CD4-positive, alpha-beta T cell treated with Interleukin-2 at 100 ng/mL for 4 hours (primary cell): ENCODE measurements around the gene MAB21L2.

ENCODE experiments used
- DNase-seq: peaks from one replicate; pipeline ENCODE4 v3.0.0-alpha.2; 2020; ENCODE audit warnings: low spot score

MAB21L2 gene

GRCh38 chr4:150619042-150619441 is 37.1 kb downstream of the MAB21L2 start:
- DNase-seq, result no peak

DNA sequence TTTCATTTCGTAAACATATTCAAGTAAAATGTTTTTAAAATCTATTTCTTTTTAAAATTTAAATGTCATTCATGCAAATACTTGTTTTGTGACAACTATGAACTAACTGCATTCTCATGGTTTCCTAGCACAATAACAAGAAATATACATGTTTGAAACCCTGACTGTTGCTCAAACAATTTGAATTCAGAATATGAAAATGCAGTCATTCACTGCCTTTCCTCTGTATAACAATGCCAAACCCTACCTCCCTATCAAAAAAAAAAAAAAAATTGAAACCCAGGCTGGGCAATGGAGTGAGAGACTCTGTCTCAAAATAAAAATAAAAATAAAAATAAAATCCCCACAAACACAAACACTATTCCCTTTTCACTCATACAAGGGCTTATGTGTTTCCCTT is 42.1 kb downstream of the MAB21L2 start:
- no peak for DNase-seq

- DNase-seq, result no peak
These were observed 43.1 kb downstream of the MAB21L2 start for GRCh38 chr4:150625033-150625432.

- no peak for DNase-seq
These were observed 46.1 kb downstream of the MAB21L2 start for GRCh38 chr4:150628073-150628472.

DNA sequence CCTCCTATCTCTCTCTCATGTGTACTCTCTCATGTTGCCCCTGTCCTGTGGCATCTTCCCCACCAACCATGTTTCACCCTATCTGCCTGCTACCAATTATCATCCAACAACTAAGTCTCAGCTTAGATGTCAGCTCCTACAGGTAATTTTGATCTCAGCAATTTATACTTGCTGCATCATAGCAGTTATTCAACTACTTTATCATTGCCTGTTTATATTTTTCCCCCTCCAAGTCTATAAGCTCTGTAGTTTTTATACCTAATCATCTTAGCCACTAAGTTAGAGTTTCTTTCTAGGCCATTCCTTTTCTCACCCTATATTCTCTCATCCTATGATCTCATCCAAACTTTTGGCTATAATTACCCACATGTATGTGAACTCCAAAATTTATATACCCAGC is 50.7 kb downstream of the MAB21L2 start:
- no peak for DNase-seq
